PC-9 (cell line): ENCODE data around the gene MET. TPM values are rescaled to one million over a fixed set of nuclear protein-coding genes. Genes with fewer than 3 reads are reported as not detected.
A peak's percentile ranks its signal among the peaks of the same experiment; 100 is the strongest.

Experiments used
- BruUV-seq: library from RNA; stranded (reverse); fragments of 400-500 nt; replicated peaks from 2 replicates; lab custom pipeline; 2021; lab: Mats Ljungman, UMichigan
- CTCF ChIA-PET: fragments of 300-600 bp; sonication (Branson Sonifier 250); formaldehyde crosslinking; loops from one replicate; lab custom pipeline; 2022; ENCODE audit warnings: antibody characterized with exemption; lab: Charles Lee
- POLR2A ChIA-PET: fragments of 300-600 bp; sonication (Branson Sonifier 250); formaldehyde crosslinking; loops from one replicate; lab custom pipeline; 2022; ENCODE audit warnings: antibody characterized with exemption; ENCODE audit not compliant: unreplicated experiment; lab: Charles Lee
- DNase-seq, 2 experiments: peaks; one replicate each; pipeline versions ENCODE4 v3.0.0 to v3.0.0-alpha.2; 2015 to 2022; ENCODE audit warnings: mixed read lengths in 1 of 2
- H2AFZ ChIP-seq: fragments of 200-600 bp; sonication (generic); 2 replicates; pipeline ENCODE4 v1.8.1; 2017; ENCODE audit warnings: antibody characterized with exemption
- H3F3A ChIP-seq: fragments of 200-600 bp; sonication (generic); 2 replicates; pipeline ENCODE4 v1.8.1; 2017; ENCODE audit warnings: antibody characterized with exemption, mild to moderate bottlenecking, low read depth; ENCODE audit not compliant: insufficient read depth
- H3K27ac ChIP-seq: fragments of 200-600 bp; sonication (generic); 2 replicates; pipeline ENCODE4 v1.6.1; 2016; ENCODE audit warnings: mixed run types
- H3K27me3 ChIP-seq: fragments of 200-600 bp; sonication (generic); 2 replicates; pipeline ENCODE4 v1.6.1; 2016; ENCODE audit warnings: low read depth, mixed run types; ENCODE audit not compliant: insufficient read depth
- H3K36me3 ChIP-seq: fragments of 200-600 bp; sonication (generic); 2 replicates; pipeline ENCODE4 v1.6.1; 2016; ENCODE audit warnings: low read depth, mixed run types
- H3K4me1 ChIP-seq: fragments of 200-600 bp; sonication (generic); replicated peaks from 2 replicates; pipeline ENCODE4 v1.6.1; 2016; ENCODE audit warnings: mixed run types; ENCODE audit not compliant: insufficient read depth
- H3K4me2 ChIP-seq: fragments of 200-600 bp; sonication (generic); 2 replicates; pipeline ENCODE4 v1.6.1; 2017; ENCODE audit warnings: mixed run types
- H3K4me3 ChIP-seq: fragments of 200-600 bp; sonication (generic); 2 replicates; pipeline ENCODE4 v1.6.1; 2016; ENCODE audit warnings: mixed run types
- H3K79me2 ChIP-seq: fragments of 200-600 bp; sonication (generic); 2 replicates; pipeline ENCODE4 v1.6.1; 2017; ENCODE audit warnings: low read depth, mixed run types
- H3K9me2 ChIP-seq: fragments of 200-600 bp; sonication (generic); 2 replicates; pipeline ENCODE4 v1.8.1; 2017; ENCODE audit warnings: mild to moderate bottlenecking; ENCODE audit not compliant: insufficient read depth
- H3K9me3 ChIP-seq: fragments of 200-600 bp; sonication (generic); 2 replicates; pipeline ENCODE4 v1.8.1; 2016; ENCODE audit warnings: low read depth; ENCODE audit not compliant: insufficient read depth
- H4K20me1 ChIP-seq: fragments of 200-600 bp; sonication (generic); 2 replicates; pipeline ENCODE4 v1.8.1; 2017; ENCODE audit not compliant: insufficient read depth
- EZH2 ChIP-seq: fragments of 200-600 bp; sonication (generic); IDR thresholded peaks from 2 replicates; pipeline ENCODE4 v1.8.0; 2017; ENCODE audit warnings: antibody characterized with exemption, low read depth
- intact Hi-C: fragments of 100-400 bp; cut with micrococcal nuclease; formaldehyde crosslinking; loops from one replicate; pipeline ENCODE4 v1.10.0; 2022; ENCODE audit not compliant: unreplicated experiment
- total RNA-seq: library from RNA; stranded (reverse); gene quantifications from 2 replicates; pipeline ENCODE4 v1.2.3, GENCODE V29; 2021
- TF ChIP-seq, protein P1 (sequence below): fragments of 200-600 bp; sonication (generic); conservative IDR thresholded peaks from 2 replicates; pipeline ENCODE4 v1.6.1; 2017; ENCODE audit warnings: mixed run types, antibody characterized with exemption, mild to moderate bottlenecking, moderate library complexity

Gene MET
- total RNA-seq, 1 experiment from 2014 or later = 287 TPM

DNA sequence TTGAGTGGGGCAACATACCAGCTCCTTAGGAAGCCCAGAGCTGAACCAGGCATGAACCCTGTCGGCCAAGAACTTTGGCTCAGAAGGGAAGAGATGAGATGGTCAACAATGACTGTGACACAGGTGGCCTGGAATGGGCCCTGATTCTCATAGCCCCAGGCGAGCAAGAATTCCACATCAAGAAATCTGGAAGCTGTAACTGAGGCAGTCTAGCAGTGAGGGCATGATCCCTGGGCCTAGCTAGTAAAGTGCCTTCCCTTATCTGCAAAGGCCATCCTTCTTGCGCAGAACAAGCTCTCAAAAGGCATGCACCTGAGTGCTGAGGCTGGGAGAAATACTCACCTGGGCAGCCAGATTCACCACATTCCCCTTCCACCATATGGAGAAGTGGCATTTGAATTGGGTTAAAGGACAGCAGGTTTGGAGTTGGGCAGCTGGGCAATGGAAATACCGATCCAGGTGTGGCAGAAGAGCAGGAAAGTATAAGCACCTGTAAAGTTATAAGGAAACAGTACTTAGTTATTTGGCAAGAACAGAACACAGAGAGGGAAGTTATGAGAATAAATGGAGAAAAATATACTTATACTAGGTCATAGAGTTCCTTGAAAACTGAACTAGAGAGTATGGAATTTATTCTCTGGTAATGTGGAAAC, 111.8 kb downstream of the MET start:
- Histone ChIP-seq H3K4me3 (no peak overlapping the region), H3K4me1 (peaks cover 72% of the 10 kb centered on the region), H3K9me2 (no peaks in the 10 kb centered on the region), H3K27me3 (no peaks in the 10 kb centered on the region), H3K4me2 (peak overlapping the region; percentile 58), H2AFZ (no peak overlapping the region), H3K79me2 (no peaks in the 10 kb centered on the region), H3K36me3 (peaks cover 36% of the 10 kb centered on the region; the same call in 1 of the 2 replicates), H3K27ac (peak overlapping the region; percentile 85), H4K20me1 (no peaks in the 10 kb centered on the region), H3F3A (peaks cover 48% of the 10 kb centered on the region), H3K9me3 (0 out of 2 replicates have a peak, but pooled peaks cover 3% of the 10 kb centered on the region)
- ChIA-PET POLR2A (interaction anchor here (0.6 kb wide), 1 partner anchor 256 kb away, joined by 4 read pairs; no protein-coding TSS in a partner anchor), CTCF (interaction anchor here (0.5 kb wide), 1 partner anchor 8 kb away, joined by 3 read pairs; no protein-coding TSS in a partner anchor)
- intact Hi-C loops = loop anchor here (5.0 kb wide), 1 partner anchor 81 kb away; no protein-coding TSS in a partner anchor
- peak; percentile 47 to 97 for DNase-seq
- BruUV-seq = no TSS peak
- no peak for TF ChIP-seq EZH2
- TF ChIP-seq, protein P1, sequence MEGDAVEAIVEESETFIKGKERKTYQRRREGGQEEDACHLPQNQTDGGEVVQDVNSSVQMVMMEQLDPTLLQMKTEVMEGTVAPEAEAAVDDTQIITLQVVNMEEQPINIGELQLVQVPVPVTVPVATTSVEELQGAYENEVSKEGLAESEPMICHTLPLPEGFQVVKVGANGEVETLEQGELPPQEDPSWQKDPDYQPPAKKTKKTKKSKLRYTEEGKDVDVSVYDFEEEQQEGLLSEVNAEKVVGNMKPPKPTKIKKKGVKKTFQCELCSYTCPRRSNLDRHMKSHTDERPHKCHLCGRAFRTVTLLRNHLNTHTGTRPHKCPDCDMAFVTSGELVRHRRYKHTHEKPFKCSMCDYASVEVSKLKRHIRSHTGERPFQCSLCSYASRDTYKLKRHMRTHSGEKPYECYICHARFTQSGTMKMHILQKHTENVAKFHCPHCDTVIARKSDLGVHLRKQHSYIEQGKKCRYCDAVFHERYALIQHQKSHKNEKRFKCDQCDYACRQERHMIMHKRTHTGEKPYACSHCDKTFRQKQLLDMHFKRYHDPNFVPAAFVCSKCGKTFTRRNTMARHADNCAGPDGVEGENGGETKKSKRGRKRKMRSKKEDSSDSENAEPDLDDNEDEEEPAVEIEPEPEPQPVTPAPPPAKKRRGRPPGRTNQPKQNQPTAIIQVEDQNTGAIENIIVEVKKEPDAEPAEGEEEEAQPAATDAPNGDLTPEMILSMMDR = no peak

DNA sequence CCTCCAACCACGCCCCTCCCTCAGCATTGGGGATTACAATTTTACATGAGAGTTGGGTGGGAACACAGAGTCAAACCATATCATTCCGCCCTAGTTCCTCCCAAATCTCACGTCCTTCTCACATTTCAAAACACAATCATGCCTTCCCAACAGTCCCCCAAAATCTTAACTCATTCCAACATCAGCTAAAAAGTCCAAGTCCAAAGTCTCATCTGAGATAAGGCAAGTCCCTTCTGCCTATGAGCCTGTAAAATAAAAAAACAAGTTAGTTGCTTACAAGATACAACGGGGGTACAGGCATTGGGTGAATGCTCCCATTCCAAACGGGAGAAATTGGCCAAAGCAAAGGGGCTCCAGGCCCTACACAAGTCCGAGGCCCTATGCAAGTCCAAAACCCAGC, 112.7 kb downstream of the MET start:
- Histone ChIP-seq H3K79me2 (no peaks in the 10 kb centered on the region), H3K9me2 (no peaks in the 10 kb centered on the region), H4K20me1 (no peaks in the 10 kb centered on the region), H3K4me3 (no peak overlapping the region), H3K4me2 (peak overlapping the region; percentile 58), H3K27ac (peak overlapping the region; percentile 85), H2AFZ (no peak overlapping the region), H3K9me3 (0 out of 2 replicates have a peak, but pooled peaks cover 3% of the 10 kb centered on the region), H3K4me1 (peaks cover 64% of the 10 kb centered on the region), H3K36me3 (peaks cover 28% of the 10 kb centered on the region; the same call in 1 of the 2 replicates), H3K27me3 (no peaks in the 10 kb centered on the region), H3F3A (peaks cover 46% of the 10 kb centered on the region)
- ChIA-PET POLR2A (no interaction called here), CTCF (no interaction called here)
- TF ChIP-seq, protein P1 = no peak
- no peak for TF ChIP-seq EZH2
- intact Hi-C loops = loop anchor here (5.0 kb wide), 1 partner anchor 82 kb away; no protein-coding TSS in a partner anchor
- no TSS peak for BruUV-seq
- no peak for DNase-seq

DNA sequence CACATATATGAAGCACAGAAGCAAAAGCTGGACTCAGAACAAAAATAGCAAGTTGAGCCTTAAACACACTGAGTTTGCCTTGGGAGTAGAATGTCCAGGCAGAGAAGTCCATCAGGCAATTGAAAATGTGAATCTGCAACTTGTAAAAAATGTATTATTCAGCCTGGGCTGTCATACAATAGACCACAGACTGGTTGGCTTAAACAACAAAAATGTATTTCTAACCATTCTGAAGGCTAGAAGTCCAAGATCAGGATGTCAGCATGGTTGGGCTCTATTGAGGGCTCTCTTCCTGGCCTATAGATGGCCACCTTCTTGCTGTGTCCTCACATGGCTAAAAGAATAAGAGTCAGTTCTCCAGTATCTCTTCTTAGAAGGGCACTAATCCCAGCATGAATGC, 113.8 kb downstream of the MET start:
- no peaks in the 10 kb centered on the region for H4K20me1 ChIP-seq
- H3F3A ChIP-seq = peaks cover 34% of the 10 kb centered on the region
- no TSS peak for BruUV-seq
- peaks cover 30% of the 10 kb centered on the region; the same call in 1 of the 2 replicates for H3K36me3 ChIP-seq
- ChIA-PET CTCF (interaction anchor here (0.6 kb wide), 1 partner anchor 649 kb away, joined by 4 read pairs; no protein-coding TSS in a partner anchor), POLR2A (no interaction called here)
- DNase-seq = no peak
- no peak overlapping the region for H3K27ac ChIP-seq
- no peak for TF ChIP-seq EZH2
- TF ChIP-seq, protein P1 = no peak
- H3K4me1 ChIP-seq = peaks cover 52% of the 10 kb centered on the region
- intact Hi-C loops = no loop called here
- no peaks in the 10 kb centered on the region for H3K9me2 ChIP-seq
- H3K79me2 ChIP-seq = no peaks in the 10 kb centered on the region
- 0 out of 2 replicates have a peak, but pooled peaks cover 3% of the 10 kb centered on the region for H3K9me3 ChIP-seq
- no peak overlapping the region for H2AFZ ChIP-seq
- H3K4me2 ChIP-seq = no peak overlapping the region
- no peaks in the 10 kb centered on the region for H3K27me3 ChIP-seq
- no peak overlapping the region for H3K4me3 ChIP-seq
